Panc1 (cell line): ENCODE measurements around the gene ECEL1. TPM values are rescaled to one million over a fixed set of nuclear protein-coding genes. Genes with fewer than 3 reads are reported as not detected.

Experiments used
- ATAC-seq: fragments of 200-7000 bp; cut with Tn5 transposase; 2 replicates; pipeline ENCODE4 v1.9.1; 2020; ENCODE audit warnings: mild to moderate bottlenecking, moderate library complexity
- BruUV-seq: library from RNA; stranded (reverse); fragments of 400-500 nt; replicated peaks from 2 replicates; lab custom pipeline; 2021; lab: Mats Ljungman, UMichigan
- CTCF ChIA-PET: fragments of 300-600 bp; sonication (Branson Sonifier 250); formaldehyde crosslinking; loops from one replicate; lab custom pipeline; 2022; ENCODE audit warnings: antibody characterized with exemption; lab: Charles Lee
- POLR2A ChIA-PET: fragments of 300-600 bp; sonication (Branson Sonifier 250); formaldehyde crosslinking; loops from one replicate; lab custom pipeline; 2022; ENCODE audit warnings: antibody characterized with exemption; lab: Charles Lee
- DNase-seq: peaks from one replicate; pipeline ENCODE4 v3.0.0-alpha.2; 2010; ENCODE audit warnings: low read depth, low spot score
- H3K27ac ChIP-seq: 2 replicates; pipeline ENCODE4 v1.5.1; 2011; ENCODE audit warnings: mild to moderate bottlenecking, low read length, inconsistent platforms
- H3K27me3 ChIP-seq: fragments of 200-500 bp; sonication (Bioruptor generic); 2 replicates; pipeline ENCODE4 v1.6.0; 2014; ENCODE audit warnings: low read length, inconsistent platforms; ENCODE audit not compliant: control insufficient read depth, insufficient read depth
- H3K36me3 ChIP-seq: fragments of 200-500 bp; sonication (Bioruptor generic); 2 replicates; pipeline ENCODE4 v1.5.1; 2014; ENCODE audit warnings: inconsistent platforms, mild to moderate bottlenecking, low read length, moderate library complexity; ENCODE audit not compliant: control insufficient read depth, insufficient read depth
- H3K4me1 ChIP-seq: 2 replicates; pipeline ENCODE4 v1.5.1; 2011; ENCODE audit warnings: inconsistent platforms, mild to moderate bottlenecking, low read length, moderate library complexity; ENCODE audit not compliant: control insufficient read depth, insufficient read depth
- H3K4me3 ChIP-seq, 2 experiments: 2 replicates each; pipeline ENCODE4 v1.5.1; 2011 to 2012; ENCODE audit warnings: low read depth in 2 of 2, low read length in 2 of 2, mild to moderate bottlenecking in 2 of 2, inconsistent platforms in 1 of 2, moderate library complexity in 1 of 2
- H3K9me3 ChIP-seq: fragments of 200-500 bp; sonication (Bioruptor generic); 2 replicates; pipeline ENCODE4 v1.5.1; 2014; ENCODE audit warnings: low read depth, mild to moderate bottlenecking, inconsistent platforms, low read length, moderate library complexity; ENCODE audit not compliant: control insufficient read depth, insufficient read depth
- CTCF ChIP-seq: fragments of 450-650 bp; IDR thresholded peaks from 2 replicates; pipeline ENCODE4 v1.5.1; 2017; ENCODE audit warnings: mild to moderate bottlenecking
- POLR2AphosphoS5 ChIP-seq: IDR thresholded peaks from 2 replicates; pipeline ENCODE4 v1.6.1; 2012; ENCODE audit warnings: mild to moderate bottlenecking, low read depth, low read length, moderate library complexity
- REST ChIP-seq, 2 experiments: IDR thresholded peaks; 2 replicates each; pipeline ENCODE4 v1.6.1; 2011 to 2012; ENCODE audit warnings: low read depth in 2 of 2, control low read depth in 1 of 2, low read length in 1 of 2, mild to moderate bottlenecking in 1 of 2, moderate library complexity in 1 of 2; ENCODE audit not compliant: insufficient read depth in 1 of 2
- SIN3A ChIP-seq: IDR thresholded peaks from 2 replicates; pipeline ENCODE4 v1.6.1; 2012; ENCODE audit warnings: low read depth, mild to moderate bottlenecking, low read length, moderate library complexity, borderline replicate concordance; ENCODE audit not compliant: insufficient read depth
- TCF7L2 ChIP-seq: IDR thresholded peaks from 2 replicates; pipeline ENCODE4 v1.6.1; 2011; ENCODE audit warnings: mild to moderate bottlenecking, low read depth, low read length, inconsistent platforms
- in situ Hi-C: cut with HindIII; loops from 2 replicates; pipeline ENCODE4 v1.10.0; 2016; ENCODE audit warnings: low sequenced_read_pairs, low pct_unique_long_range_greater_than_20kb
- intact Hi-C: fragments of 100-400 bp; cut with micrococcal nuclease; formaldehyde crosslinking; loops from one replicate; pipeline ENCODE4 v1.10.0; 2022; ENCODE audit not compliant: unreplicated experiment
- total RNA-seq: library from RNA; stranded (reverse); gene quantifications from one replicate; pipeline ENCODE4 v1.2.1, GENCODE V29; 2021; ENCODE audit not compliant: unreplicated experiment

The ECEL1 gene
- total RNA-seq, 1 experiment from 2014 or later: 2.9 TPM

- H3K4me3 ChIP-seq: no peak overlapping the region
- no peak overlapping the region for H3K27ac ChIP-seq
- CTCF ChIA-PET: no interaction called here
- H3K27me3 ChIP-seq: no peaks in the 10 kb centered on the region
- TF ChIP-seq POLR2AphosphoS5 (no peak), TCF7L2 (no peak), REST (IDR thresholded peaks at IDR 0.05; ENCODE audit: insufficient read depth in 1 of 2, low read depth in 2 of 2, low read length in 1 of 2) (no peak), CTCF (no peak), SIN3A (no peak)
- DNase-seq (no peak), ATAC-seq (no peak)
- intact Hi-C loops: no loop called here
- in situ Hi-C loops: no loop called here
- POLR2A ChIA-PET: no interaction called here
- no peaks in the 10 kb centered on the region for H3K9me3 ChIP-seq
- no peaks in the 10 kb centered on the region for H3K36me3 ChIP-seq
- no TSS peak for BruUV-seq
- no peaks in the 10 kb centered on the region for H3K4me1 ChIP-seq
These were observed 6.9 kb upstream of the ECEL1 start for GRCh38 chr2:232494542-232494941.

GRCh38 chr2:232493701-232494474 is 6.3 kb upstream of the ECEL1 start:
- ChIA-PET CTCF (no interaction called here), POLR2A (no interaction called here)
- Histone ChIP-seq H3K4me3 (no peak overlapping the region), H3K36me3 (no peaks in the 10 kb centered on the region), H3K27ac (no peak overlapping the region), H3K4me1 (no peaks in the 10 kb centered on the region), H3K9me3 (no peaks in the 10 kb centered on the region), H3K27me3 (no peaks in the 10 kb centered on the region)
- DNase-seq (no peak), ATAC-seq (no peak)
- intact Hi-C loops: no loop called here
- TF ChIP-seq REST (IDR thresholded peaks at IDR 0.05; ENCODE audit: insufficient read depth in 1 of 2, low read depth in 2 of 2, low read length in 1 of 2) (no peak), TCF7L2 (no peak), CTCF (no peak), POLR2AphosphoS5 (no peak), SIN3A (no peak)
- no TSS peak for BruUV-seq
- in situ Hi-C loops: no loop called here
